GM06990 (cell line): ENCODE data around the gene KLHL30.

Source experiments
- DNase-seq: peaks from one replicate; pipeline ENCODE4 v3.0.0-alpha.2; 2011; ENCODE audit not compliant: insufficient read length; ENCODE audit errors: extremely low read depth
- H3K27me3 ChIP-seq: replicated peaks from 2 replicates; pipeline ENCODE4 v1.6.0; 2011; ENCODE audit warnings: low read length; ENCODE audit not compliant: control insufficient read depth, insufficient read depth
- H3K36me3 ChIP-seq: 2 replicates; pipeline ENCODE4 v1.5.1; 2011; ENCODE audit warnings: low read length; ENCODE audit not compliant: control insufficient read depth, insufficient read depth
- H3K4me3 ChIP-seq: replicated peaks from 2 replicates; pipeline ENCODE4 v1.5.1; 2011; ENCODE audit warnings: low read depth, mild to moderate bottlenecking, control low read depth, low read length
- CTCF ChIP-seq: IDR thresholded peaks from 2 replicates; pipeline ENCODE4 v1.5.1; 2011; ENCODE audit warnings: low read length, control low read depth, mild to moderate bottlenecking, inconsistent platforms; ENCODE audit not compliant: insufficient read depth, poor library complexity, severe bottlenecking

Gene KLHL30

GRCh38 chr2:238105506-238106338 lies 32.7 kb upstream of the KLHL30 start:
- H3K36me3 ChIP-seq: no peaks in the 10 kb centered on the region
- no peaks in the 10 kb centered on the region for H3K27me3 ChIP-seq
- DNase-seq: peak; percentile 15
- H3K4me3 ChIP-seq: no peak overlapping the region
- TF ChIP-seq CTCF: no peak

DNA sequence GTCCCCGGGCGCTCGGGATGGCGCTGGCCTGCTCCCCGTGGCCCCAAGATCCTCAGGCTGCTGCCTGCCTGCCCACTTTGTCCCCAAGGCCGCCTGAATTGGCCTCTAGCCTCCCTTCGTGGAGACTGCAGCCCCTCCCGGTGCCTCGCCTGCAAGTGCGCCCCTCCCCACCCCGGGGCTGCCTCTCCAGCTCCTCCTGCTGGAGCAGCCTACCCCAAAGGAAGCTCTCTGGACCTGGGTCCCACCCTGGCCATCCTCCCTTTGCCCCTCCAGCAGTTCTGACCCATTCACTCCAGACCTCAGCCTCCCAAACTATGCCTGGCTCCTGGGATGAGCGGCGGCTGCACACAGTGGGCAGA lies 32.1 kb upstream of the KLHL30 start:
- no peaks in the 10 kb centered on the region for H3K27me3 ChIP-seq
- TF ChIP-seq CTCF: no peak
- peak; percentile 11 for DNase-seq
- no peak overlapping the region for H3K4me3 ChIP-seq
- H3K36me3 ChIP-seq: no peaks in the 10 kb centered on the region

DNA sequence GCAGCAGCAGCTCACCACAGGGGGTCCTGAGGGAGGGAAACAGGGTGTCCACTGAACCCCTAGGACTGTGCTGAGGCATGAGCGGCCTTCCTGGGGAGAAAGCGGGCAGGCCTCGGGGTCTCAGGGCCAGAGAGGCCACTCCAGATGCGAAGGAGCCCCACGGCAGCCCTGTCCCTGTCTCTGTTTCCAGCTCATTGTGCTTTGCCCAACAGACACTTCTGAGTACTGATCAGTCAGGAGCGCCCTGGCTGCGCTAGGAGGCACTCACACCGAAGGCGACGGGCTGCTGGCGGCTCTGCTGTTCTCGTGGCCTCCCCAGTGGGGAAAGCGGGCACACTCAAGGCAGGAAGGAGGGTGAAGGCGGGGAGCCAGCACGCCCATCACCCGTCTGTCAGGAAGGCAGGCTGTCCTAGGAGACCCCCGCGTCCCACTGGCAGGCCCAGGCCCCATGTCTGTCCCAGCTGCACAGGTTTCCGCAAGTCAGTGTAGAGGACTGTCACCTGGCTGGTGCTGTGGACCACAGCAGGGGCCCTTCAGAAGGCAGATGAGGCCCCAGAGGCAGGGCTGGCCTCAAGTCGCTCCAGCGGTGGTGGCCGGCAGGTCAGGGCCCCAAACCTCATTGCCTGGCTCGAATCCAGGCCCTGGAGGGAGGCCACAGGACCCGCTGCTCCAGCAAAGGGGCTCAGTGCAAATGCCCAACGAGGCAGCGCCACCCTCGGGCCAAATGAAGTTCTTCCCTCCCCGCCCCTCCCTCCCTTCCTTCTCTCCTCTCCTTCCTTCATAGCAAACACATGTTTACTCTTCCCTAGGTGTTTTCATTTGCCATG lies 31.6 kb upstream of the KLHL30 start:
- TF ChIP-seq CTCF: peak; percentile 55
- Histone ChIP-seq H3K4me3 (peak overlapping the region; percentile 59), H3K27me3 (no peaks in the 10 kb centered on the region)

GRCh38 chr2:238107525-238108422 lies 30.7 kb upstream of the KLHL30 start:
- Histone ChIP-seq H3K4me3 (peak overlapping the region; percentile 59), H3K36me3 (no peaks in the 10 kb centered on the region), H3K27me3 (no peaks in the 10 kb centered on the region)
- DNase-seq: peak; percentile 80
- TF ChIP-seq CTCF: no peak

More for the DNA sequence above, 31.6 kb upstream of the KLHL30 start:
- no peaks in the 10 kb centered on the region for H3K36me3 ChIP-seq
- no peak for DNase-seq

DNA sequence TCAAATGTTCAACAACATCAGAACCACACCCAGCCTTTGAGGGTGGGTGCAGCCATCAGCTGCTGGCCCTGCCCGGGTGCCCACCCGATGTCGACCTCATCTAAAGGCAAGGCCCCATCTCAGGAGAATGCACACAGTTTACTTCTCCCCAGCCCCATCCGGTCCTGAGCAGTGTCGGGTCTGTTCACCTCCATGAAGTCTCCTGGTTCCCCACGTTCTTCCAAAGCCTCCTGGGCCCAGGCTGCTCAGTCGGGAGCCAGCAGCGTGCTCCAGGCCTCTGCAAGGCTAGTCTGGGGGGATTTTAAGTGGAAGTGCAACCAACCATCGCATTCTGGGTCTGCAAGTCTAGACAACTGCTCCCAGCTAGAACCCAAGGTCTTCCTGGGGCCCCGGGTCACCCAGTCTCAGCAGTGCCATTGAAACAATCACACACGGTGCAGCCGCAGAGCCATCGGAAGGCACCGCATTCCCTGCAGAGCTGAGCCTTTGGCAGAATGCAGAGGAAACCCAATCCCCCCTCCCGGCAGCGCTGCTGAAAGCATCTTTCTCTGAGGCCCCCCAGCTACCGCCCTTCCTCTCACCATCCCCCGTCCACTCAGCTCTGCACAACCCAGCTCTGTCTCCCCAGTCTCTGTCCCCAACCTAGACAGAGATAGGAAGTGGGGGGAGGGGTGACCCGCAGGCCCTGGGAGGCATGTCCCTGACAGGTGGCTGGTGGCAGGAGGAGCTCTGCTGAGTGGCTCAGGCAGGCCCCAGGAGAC lies 29.9 kb upstream of the KLHL30 start:
- Histone ChIP-seq H3K4me3 (peak overlapping the region; percentile 59), H3K27me3 (no peaks in the 10 kb centered on the region), H3K36me3 (no peaks in the 10 kb centered on the region)
- peak; percentile 76 for DNase-seq
- TF ChIP-seq CTCF: no peak
